UCSD-AML1 (cell line): ENCODE data around the gene FAM169A.
"Not testable (repeated sequence)": the region's sequence is repeated elsewhere in the genome, so short reads cannot be mapped to it uniquely, and the experiment has no call there.

Source experiments
- DNase-seq: peaks from one replicate; lab custom pipeline; 2025; ENCODE audit not compliant: unreplicated experiment; lab: John Stamatoyannopoulos, UW

Gene FAM169A

GRCh38 chr5:74801941-74802340 lies 64.2 kb downstream of the FAM169A start:
- DNase-seq: no peak

- no peak for DNase-seq
Measured at GRCh38 chr5:74801197-74801596, 65.0 kb downstream of the FAM169A start.

GRCh38 chr5:74798977-74799911 lies 66.9 kb downstream of the FAM169A start:
- DNase-seq: no peak

GRCh38 chr5:74791669-74792068 lies 74.5 kb downstream of the FAM169A start:
- not testable (repeated sequence) for DNase-seq

GRCh38 chr5:74787424-74787823 lies 78.8 kb downstream of the FAM169A start:
- no peak for DNase-seq

GRCh38 chr5:74786851-74787250 lies 79.3 kb downstream of the FAM169A start:
- DNase-seq: no peak

GRCh38 chr5:74778609-74779008 lies 87.6 kb downstream of the FAM169A start:
- no peak for DNase-seq

GRCh38 chr5:74772359-74772758 lies 93.8 kb downstream of the FAM169A start:
- no peak for DNase-seq

- DNase-seq: peak; percentile 37
Measured at GRCh38 chr5:74767579-74767913, 98.6 kb downstream of the FAM169A start.

- DNase-seq: peak; percentile 93
Measured at GRCh38 chr5:74766849-74767578, 99.2 kb downstream of the FAM169A start, which contains the start of the genes GFM2 and NSA2. Gene GFM2 (minus strand): TSS chr5:74767117. CDS start chr5:74763742, 3,375 bp downstream. Gene NSA2 (plus strand): TSS chr5:74767249. CDS start chr5:74767361, 112 bp downstream.

GRCh38 chr5:74766418-74766848 lies 99.8 kb downstream of the FAM169A start:
- no peak for DNase-seq

GRCh38 chr5:74765929-74766328 lies 100.3 kb downstream of the FAM169A start:
- no peak for DNase-seq

- DNase-seq: no peak
Measured at GRCh38 chr5:74765201-74765600, 101.0 kb downstream of the FAM169A start.

- no peak for DNase-seq
Measured at GRCh38 chr5:74763504-74763903, 102.7 kb downstream of the FAM169A start.

- DNase-seq: no peak
Measured at GRCh38 chr5:74762599-74762998, 103.6 kb downstream of the FAM169A start.

- no peak for DNase-seq
Measured at GRCh38 chr5:74761241-74761640, 104.9 kb downstream of the FAM169A start.

GRCh38 chr5:74748742-74749141 lies 117.4 kb downstream of the FAM169A start:
- DNase-seq: not testable (repeated sequence)

GRCh38 chr5:74738406-74738805 lies 127.8 kb downstream of the FAM169A start:
- no peak for DNase-seq

- DNase-seq: no peak
Measured at GRCh38 chr5:74736759-74737158, 129.4 kb downstream of the FAM169A start.
